K562 (cell line): ENCODE results near the gene NEK4. TPM values are rescaled to one million over a fixed set of nuclear protein-coding genes. Genes with fewer than 3 reads are reported as not detected.

ENCODE experiments used
- ATAC-seq: fragments of 200-7000 bp; cut with Tn5 transposase; 3 replicates; pipeline ENCODE4 v1.9.1; 2020; ENCODE audit warnings: moderate library complexity
- BruUV-seq: library from RNA; stranded (reverse); fragments of 400-500 nt; replicated peaks from 2 replicates; lab custom pipeline; 2021; lab: Mats Ljungman, UMichigan
- CTCF ChIA-PET: fragments of 300-600 bp; formaldehyde crosslinking; extraction: SDS; loops from one replicate; lab custom pipeline; 2021; ENCODE audit warnings: low intra/inter-chr PET ratio; lab: Yijun Ruan, JAX
- POLR2A ChIA-PET: fragments of 300-600, 350-650 bp; sonication (Branson Sonifier 250); formaldehyde crosslinking; extraction: SDS; loops from one replicate; lab custom pipeline; 2021; ENCODE audit warnings: antibody characterized with exemption, inconsistent platforms; lab: Yijun Ruan, JAX
- DNase-seq, 4 experiments: peaks; one replicate each; pipeline versions ENCODE4 v3.0.0 to v3.0.0-alpha.2; 2011 to 2018; ENCODE audit warnings: low spot score in 3 of 4, mixed read lengths in 3 of 4; ENCODE audit errors: extremely low read depth in 1 of 4
- FAIRE-seq: peaks from 2 replicates; lab custom pipeline; 2011; peaks lifted over from hg19 to GRCh38; lab: Jason Lieb, UNC
- H2AFZ ChIP-seq: 2 replicates; pipeline ENCODE4 v1.6.0; 2011; ENCODE audit warnings: low read depth, low read length, control low read depth, inconsistent platforms
- H3K27ac ChIP-seq: fragments of 200-600 bp; 3 replicates; pipeline ENCODE4 v1.8.0; 2011; ENCODE audit warnings: low read depth, mild to moderate bottlenecking, control low read depth, inconsistent platforms, low read length, moderate library complexity, mixed read lengths; ENCODE audit errors: extremely low read depth
- H3K27me3 ChIP-seq, 2 experiments: fragments of 300-600 bp in 1 of 2; 2 replicates in 1 of 2; 3 replicates in 1 of 2; pipeline versions ENCODE4 v1.6.0 to v1.8.0; 2011; ENCODE audit warnings: inconsistent platforms in 2 of 2, low read length in 2 of 2, mild to moderate bottlenecking in 1 of 2, mixed read lengths in 1 of 2, moderate library complexity in 1 of 2; ENCODE audit not compliant: control insufficient read depth in 2 of 2, insufficient read depth in 2 of 2
- H3K36me3 ChIP-seq: fragments of 300-600 bp; 3 replicates; pipeline ENCODE4 v1.8.0; 2011; ENCODE audit warnings: mild to moderate bottlenecking, low read length, inconsistent platforms; ENCODE audit not compliant: control insufficient read depth, insufficient read depth
- H3K4me1 ChIP-seq, 2 experiments: fragments of 200-600 bp in 1 of 2; replicated peaks in 1 of 2; 2 replicates in 1 of 2; 3 replicates in 1 of 2; pipeline versions ENCODE4 v1.5.1 to v1.8.0; 2011; ENCODE audit warnings: inconsistent platforms in 2 of 2, low read length in 2 of 2, mild to moderate bottlenecking in 1 of 2, mixed read lengths in 1 of 2, moderate library complexity in 1 of 2; ENCODE audit not compliant: control insufficient read depth in 2 of 2, insufficient read depth in 2 of 2
- H3K4me2 ChIP-seq: 2 replicates; pipeline ENCODE4 v1.6.1; 2011; ENCODE audit warnings: low read length, control low read depth, inconsistent platforms, mixed read lengths; ENCODE audit not compliant: insufficient read depth
- H3K4me3 ChIP-seq: fragments of 200-600 bp; sonication (generic), shearing (Covaris generic); 2 replicates; pipeline ENCODE4 v1.5.1; 2016; ENCODE audit warnings: control low read depth, inconsistent platforms
- H3K79me2 ChIP-seq: fragments of 200-600 bp; 3 replicates; pipeline ENCODE4 v1.8.0; 2011; ENCODE audit warnings: low read length, inconsistent platforms; ENCODE audit not compliant: control insufficient read depth, insufficient read depth
- H3K9ac ChIP-seq, 2 experiments: 2 replicates each; pipeline versions ENCODE4 v1.6.0 to v1.6.1; 2011; ENCODE audit warnings: low read depth in 2 of 2, low read length in 2 of 2, control low read depth in 1 of 2, inconsistent platforms in 1 of 2, mild to moderate bottlenecking in 1 of 2, mixed read lengths in 1 of 2; ENCODE audit not compliant: insufficient read depth in 1 of 2
- H3K9me1 ChIP-seq: one replicate; pipeline ENCODE4 v1.6.0; 2011; ENCODE audit warnings: inconsistent platforms, mild to moderate bottlenecking, low read length, moderate library complexity; ENCODE audit not compliant: control insufficient read depth, insufficient read depth
- H3K9me3 ChIP-seq: replicated peaks from 2 replicates; pipeline ENCODE4 v1.5.1; 2011; ENCODE audit warnings: low read depth, low read length, inconsistent platforms; ENCODE audit not compliant: control insufficient read depth, insufficient read depth
- H4K20me1 ChIP-seq: replicated peaks from 2 replicates; pipeline ENCODE4 v1.6.1; 2011; ENCODE audit warnings: low read length, inconsistent platforms, mixed read lengths; ENCODE audit not compliant: control insufficient read depth, insufficient read depth
- E2F1 ChIP-seq: sonication (generic); formaldehyde crosslinking; IDR thresholded peaks from 2 replicates; pipeline ENCODE4 v1.8.1; 2023; ENCODE audit warnings: mild to moderate bottlenecking, missing genetic modification reagents, moderate library complexity
- E2F6 ChIP-seq, 2 experiments: IDR thresholded peaks; 2 replicates each; pipeline ENCODE4 v1.6.1; 2011; ENCODE audit warnings: borderline replicate concordance in 1 of 2, control low read depth in 1 of 2, low read depth in 1 of 2, low read length in 1 of 2, mild to moderate bottlenecking in 1 of 2, mixed read lengths in 1 of 2, moderate library complexity in 1 of 2; ENCODE audit not compliant: insufficient read depth in 1 of 2, insufficient read length in 1 of 2, poor library complexity in 1 of 2, severe bottlenecking in 1 of 2; ENCODE audit errors: extremely low read depth in 1 of 2
- KLF1 ChIP-seq: fragments of 450-650 bp; IDR thresholded peaks from 2 replicates; pipeline ENCODE4 v1.6.1; 2016; ENCODE audit warnings: missing genetic modification characterization, missing compliant biosample characterization
- KLF10 ChIP-seq: fragments of 250-450 bp; sonication (Bioruptor Pico); IDR thresholded peaks from 2 replicates; pipeline ENCODE4 v1.6.1; 2021; ENCODE audit warnings: matching md5 sums
- ZNF121 ChIP-seq: sonication (generic); formaldehyde crosslinking; conservative IDR thresholded peaks from 2 replicates; pipeline ENCODE4 v1.8.0; 2022; ENCODE audit warnings: missing genetic modification reagents
- ZNF696 ChIP-seq: fragments of 250-450 bp; sonication (Bioruptor Pico); conservative IDR thresholded peaks from 2 replicates; pipeline ENCODE4 v1.4.0; 2020; ENCODE audit warnings: mild to moderate bottlenecking, moderate library complexity
- ZNF785 ChIP-seq: fragments of 250-450 bp; sonication (Bioruptor Pico); IDR thresholded peaks from 2 replicates; pipeline ENCODE4 v1.4.0; 2020; ENCODE audit warnings: mild to moderate bottlenecking
- WGBS: fragments of 100-300 bp; shearing (Covaris generic); methylation state at CpG from one replicate; pipeline ENCODE4 v1.1.6; 2016; ENCODE audit warnings: low coverage, mixed read lengths; ENCODE audit not compliant: insufficient coverage; ENCODE audit errors: missing lambda C conversion rate; 5-methylcytosine and 5-hydroxymethylcytosine counted together
- in situ Hi-C: fragments of 300-500 bp; cut with MboI; formaldehyde crosslinking; loops from 4 replicates; pipeline ENCODE4 v1.15.0; 2018; ENCODE audit warnings: inconsistent platforms, mixed read lengths
- intact Hi-C: fragments of 100-400 bp; cut with micrococcal nuclease; formaldehyde crosslinking; loops from 2 replicates; pipeline ENCODE4 v1.14.2; 2022
- polyA plus RNA-seq, 8 experiments: library from polyadenylated mRNA; depleted of rRNA in 4 of 8; stranded (reverse) in 5 of 8; unstranded in 3 of 8; fragments of >200 nt; fragmentation: Nextera tagmentation in 2 of 8; fragmentation: Illumina TruSeq in 1 of 8; extraction: Ambion mirVana in 2 of 8; extraction: Trizol in 1 of 8; gene quantifications; 2 replicates each; pipeline versions ENCODE4 v1.2.1 to v1.2.3, GENCODE V29; 2011 to 2014; ENCODE audit warnings: inconsistent platforms in 1 of 8, missing spikeins in 1 of 8
- total RNA-seq, 7 experiments: library from RNA; depleted of rRNA in 6 of 7; stranded (reverse); fragments of >200 nt in 6 of 7; fragmentation: Illumina TruSeq in 2 of 7; extraction: Trizol in 2 of 7; gene quantifications; 2 replicates each; pipeline versions ENCODE4 v1.2.1 to v1.2.3, GENCODE V29; 2011 to 2021; ENCODE audit warnings: low replicate concordance in 1 of 7

NEK4 gene
- total and polyA plus RNA-seq, 9 of the 15 experiments (the other 6 are each of a cell fraction or from before 2014, with no cell fraction given) = 5.8 to 23.1 (median 16.6) TPM

- no peak overlapping the region for H3K9ac ChIP-seq
- CTCF ChIA-PET = no interaction called here
- H4K20me1 ChIP-seq = no peaks in the 10 kb centered on the region
- 1% methylated on average over 8 of the region's 8 CpGs for WGBS
- H3K4me3 ChIP-seq = no peak overlapping the region
- H3K27me3 ChIP-seq = peaks cover 0 to 33% of the 10 kb centered on the region in 2 experiments; a peak in 2 of 5 replicates
- no peak overlapping the region for H3K4me2 ChIP-seq
- in situ Hi-C loops = no loop called here
- H3K9me3 ChIP-seq = no peaks in the 10 kb centered on the region
- FAIRE-seq = no peak
- no peak overlapping the region for H3K27ac ChIP-seq
- TF ChIP-seq KLF1 (tag) = no peak
- no peak for TF ChIP-seq ZNF696
- TF ChIP-seq ZNF785 = no peak
- TF ChIP-seq KLF10 = no peak
- no peak for TF ChIP-seq E2F1 (CRISPR knock-in tag)
- TF ChIP-seq ZNF121 (CRISPR knock-in tag) = peak; percentile 28; the same call in 1 of the 2 replicates
- TF ChIP-seq E2F6 (IDR thresholded peaks at IDR 0.05; ENCODE audit: borderline replicate concordance in 1 of 2, extremely low read depth in 1 of 2, insufficient read depth in 1 of 2, insufficient read length in 1 of 2, low read depth in 1 of 2, low read length in 1 of 2, poor library complexity in 1 of 2, severe bottlenecking in 1 of 2) = no peak
- TF ChIP-seq, all 486 proteins: peak for 1
- Histone ChIP-seq H3K9me1 (no peaks in the 10 kb centered on the region), H3K36me3 (no peaks in the 10 kb centered on the region), H2AFZ (no peak overlapping the region), H3K4me1 (no peaks in the 10 kb centered on the region; a peak in 2 of 5 replicates), H3K79me2 (no peaks in the 10 kb centered on the region)
- BruUV-seq = no TSS peak
- DNase-seq = no peak
- intact Hi-C loops = no loop called here
- ATAC-seq = no peak
- POLR2A ChIA-PET = interaction anchor here (0.6 to 1.3 kb wide), 2 partner anchors 9 to 287 kb away, joined by 3 to 6 read pairs; partner anchors contain the start of gene NEK4
Observed at GRCh38 chr3:52779837-52780585, 9.3 kb upstream of the NEK4 start.
